K562 (cell line): ENCODE data around the gene KISS1. TPM values are rescaled to one million over a fixed set of nuclear protein-coding genes. Genes with fewer than 3 reads are reported as not detected.

ENCODE experiments used
- ATAC-seq: fragments of 200-7000 bp; cut with Tn5 transposase; 3 replicates; pipeline ENCODE4 v1.9.1; 2020; ENCODE audit warnings: moderate library complexity
- BruUV-seq: library from RNA; stranded (reverse); fragments of 400-500 nt; replicated peaks from 2 replicates; lab custom pipeline; 2021; lab: Mats Ljungman, UMichigan
- CTCF ChIA-PET: fragments of 300-600 bp; formaldehyde crosslinking; extraction: SDS; loops from one replicate; lab custom pipeline; 2021; ENCODE audit warnings: low intra/inter-chr PET ratio; lab: Yijun Ruan, JAX
- POLR2A ChIA-PET: fragments of 300-600, 350-650 bp; sonication (Branson Sonifier 250); formaldehyde crosslinking; extraction: SDS; loops from one replicate; lab custom pipeline; 2021; ENCODE audit warnings: antibody characterized with exemption, inconsistent platforms; lab: Yijun Ruan, JAX
- DNase-seq, 4 experiments: peaks; one replicate each; pipeline versions ENCODE4 v3.0.0 to v3.0.0-alpha.2; 2011 to 2018; ENCODE audit warnings: low spot score in 3 of 4, mixed read lengths in 3 of 4; ENCODE audit errors: extremely low read depth in 1 of 4
- FAIRE-seq: peaks from 2 replicates; lab custom pipeline; 2011; peaks lifted over from hg19 to GRCh38; lab: Jason Lieb, UNC
- H2AFZ ChIP-seq: 2 replicates; pipeline ENCODE4 v1.6.0; 2011; ENCODE audit warnings: low read depth, low read length, control low read depth, inconsistent platforms
- H3K27ac ChIP-seq: fragments of 200-600 bp; 3 replicates; pipeline ENCODE4 v1.8.0; 2011; ENCODE audit warnings: low read depth, mild to moderate bottlenecking, control low read depth, inconsistent platforms, low read length, moderate library complexity, mixed read lengths; ENCODE audit errors: extremely low read depth
- H3K27me3 ChIP-seq, 2 experiments: fragments of 300-600 bp in 1 of 2; 2 replicates in 1 of 2; 3 replicates in 1 of 2; pipeline versions ENCODE4 v1.6.0 to v1.8.0; 2011; ENCODE audit warnings: inconsistent platforms in 2 of 2, low read length in 2 of 2, mild to moderate bottlenecking in 1 of 2, mixed read lengths in 1 of 2, moderate library complexity in 1 of 2; ENCODE audit not compliant: control insufficient read depth in 2 of 2, insufficient read depth in 2 of 2
- H3K36me3 ChIP-seq: fragments of 300-600 bp; 3 replicates; pipeline ENCODE4 v1.8.0; 2011; ENCODE audit warnings: mild to moderate bottlenecking, low read length, inconsistent platforms; ENCODE audit not compliant: control insufficient read depth, insufficient read depth
- H3K4me1 ChIP-seq, 2 experiments: fragments of 200-600 bp in 1 of 2; replicated peaks in 1 of 2; 2 replicates in 1 of 2; 3 replicates in 1 of 2; pipeline versions ENCODE4 v1.5.1 to v1.8.0; 2011; ENCODE audit warnings: inconsistent platforms in 2 of 2, low read length in 2 of 2, mild to moderate bottlenecking in 1 of 2, mixed read lengths in 1 of 2, moderate library complexity in 1 of 2; ENCODE audit not compliant: control insufficient read depth in 2 of 2, insufficient read depth in 2 of 2
- H3K4me2 ChIP-seq: 2 replicates; pipeline ENCODE4 v1.6.1; 2011; ENCODE audit warnings: low read length, control low read depth, inconsistent platforms, mixed read lengths; ENCODE audit not compliant: insufficient read depth
- H3K4me3 ChIP-seq: fragments of 200-600 bp; sonication (generic), shearing (Covaris generic); 2 replicates; pipeline ENCODE4 v1.5.1; 2016; ENCODE audit warnings: control low read depth, inconsistent platforms
- H3K79me2 ChIP-seq: fragments of 200-600 bp; 3 replicates; pipeline ENCODE4 v1.8.0; 2011; ENCODE audit warnings: low read length, inconsistent platforms; ENCODE audit not compliant: control insufficient read depth, insufficient read depth
- H3K9ac ChIP-seq, 2 experiments: 2 replicates each; pipeline versions ENCODE4 v1.6.0 to v1.6.1; 2011; ENCODE audit warnings: low read depth in 2 of 2, low read length in 2 of 2, control low read depth in 1 of 2, inconsistent platforms in 1 of 2, mild to moderate bottlenecking in 1 of 2, mixed read lengths in 1 of 2; ENCODE audit not compliant: insufficient read depth in 1 of 2
- H3K9me1 ChIP-seq: one replicate; pipeline ENCODE4 v1.6.0; 2011; ENCODE audit warnings: inconsistent platforms, mild to moderate bottlenecking, low read length, moderate library complexity; ENCODE audit not compliant: control insufficient read depth, insufficient read depth
- H3K9me3 ChIP-seq: replicated peaks from 2 replicates; pipeline ENCODE4 v1.5.1; 2011; ENCODE audit warnings: low read depth, low read length, inconsistent platforms; ENCODE audit not compliant: control insufficient read depth, insufficient read depth
- H4K20me1 ChIP-seq: replicated peaks from 2 replicates; pipeline ENCODE4 v1.6.1; 2011; ENCODE audit warnings: low read length, inconsistent platforms, mixed read lengths; ENCODE audit not compliant: control insufficient read depth, insufficient read depth
- ATF1 ChIP-seq, 2 experiments: fragments of 450-650 bp in 1 of 2; IDR thresholded peaks; 2 replicates each; pipeline ENCODE4 v1.6.1; 2016; ENCODE audit warnings: missing compliant biosample characterization in 1 of 2, missing genetic modification characterization in 1 of 2
- HSF4 ChIP-seq: fragments of 250-450 bp; sonication (Bioruptor Pico); IDR thresholded peaks from 2 replicates; pipeline ENCODE4 v2.1.2; 2022; ENCODE audit warnings: mild to moderate bottlenecking, moderate library complexity, borderline replicate concordance
- NEUROD1 ChIP-seq: fragments of 150-350 bp; IDR thresholded peaks from 2 replicates; pipeline ENCODE4 v1.6.1; 2014; ENCODE audit warnings: borderline replicate concordance, low read length, low read depth; ENCODE audit not compliant: partially characterized antibody
- ZNF253 ChIP-seq: fragments of 250-450 bp; sonication (Bioruptor Pico); conservative IDR thresholded peaks from 2 replicates; pipeline ENCODE4 v1.6.1; 2021; ENCODE audit warnings: mild to moderate bottlenecking
- ZNF785 ChIP-seq: fragments of 250-450 bp; sonication (Bioruptor Pico); IDR thresholded peaks from 2 replicates; pipeline ENCODE4 v1.4.0; 2020; ENCODE audit warnings: mild to moderate bottlenecking
- ZZZ3 ChIP-seq: fragments of 450-650 bp; IDR thresholded peaks from 2 replicates; pipeline ENCODE4 v1.6.1; 2016; ENCODE audit warnings: antibody characterized with exemption, mild to moderate bottlenecking, moderate library complexity
- WGBS: fragments of 100-300 bp; shearing (Covaris generic); methylation state at CpG from one replicate; pipeline ENCODE4 v1.1.6; 2016; ENCODE audit warnings: low coverage, mixed read lengths; ENCODE audit not compliant: insufficient coverage; ENCODE audit errors: missing lambda C conversion rate; 5-methylcytosine and 5-hydroxymethylcytosine counted together
- in situ Hi-C: fragments of 300-500 bp; cut with MboI; formaldehyde crosslinking; loops from 4 replicates; pipeline ENCODE4 v1.15.0; 2018; ENCODE audit warnings: inconsistent platforms, mixed read lengths
- intact Hi-C: fragments of 100-400 bp; cut with micrococcal nuclease; formaldehyde crosslinking; loops from 2 replicates; pipeline ENCODE4 v1.14.2; 2022
- polyA plus RNA-seq, 8 experiments: library from polyadenylated mRNA; depleted of rRNA in 4 of 8; stranded (reverse) in 5 of 8; unstranded in 3 of 8; fragments of >200 nt; fragmentation: Nextera tagmentation in 2 of 8; fragmentation: Illumina TruSeq in 1 of 8; extraction: Ambion mirVana in 2 of 8; extraction: Trizol in 1 of 8; gene quantifications; 2 replicates each; pipeline versions ENCODE4 v1.2.1 to v1.2.3, GENCODE V29; 2011 to 2014; ENCODE audit warnings: inconsistent platforms in 1 of 8, missing spikeins in 1 of 8
- total RNA-seq, 7 experiments: library from RNA; depleted of rRNA in 6 of 7; stranded (reverse); fragments of >200 nt in 6 of 7; fragmentation: Illumina TruSeq in 2 of 7; extraction: Trizol in 2 of 7; gene quantifications; 2 replicates each; pipeline versions ENCODE4 v1.2.1 to v1.2.3, GENCODE V29; 2011 to 2021; ENCODE audit warnings: low replicate concordance in 1 of 7

Gene KISS1
- total and polyA plus RNA-seq, 9 of the 15 experiments (the other 6 are each of a cell fraction or from before 2014, with no cell fraction given) = 0.31 TPM; not detected in 8

GRCh38 chr1:204149107-204149506, 47.2 kb downstream of the KISS1 start:
- no peak for ATAC-seq
- H3K9ac ChIP-seq = no peak overlapping the region
- WGBS = 3% methylated on average over 2 of the region's 2 CpGs
- FAIRE-seq = no peak
- TF ChIP-seq ZNF253 (CRISPR knock-in tag) (no peak), HSF4 (CRISPR knock-in tag) (no peak), NEUROD1 (no peak), ZNF785 (CRISPR knock-in tag) (no peak), ATF1 (CRISPR knock-in tag; IDR thresholded peaks at IDR 0.05) (no peak), ATF1 (tag; IDR thresholded peaks at IDR 0.05) (no peak), ZZZ3 (no peak)
- TF ChIP-seq, all 486 proteins: peak for 0
- ChIA-PET POLR2A (interaction anchor here (0.6 kb wide), 1 partner anchor 67 kb away, joined by 3 read pairs; no protein-coding TSS in a partner anchor), CTCF (no interaction called here)
- Histone ChIP-seq H3K9me1 (no peaks in the 10 kb centered on the region), H3K4me3 (no peak overlapping the region), H3K4me2 (no peak overlapping the region), H2AFZ (no peak overlapping the region), H4K20me1 (peaks cover 19% of the 10 kb centered on the region), H3K27me3 (peaks cover 16 to 51% of the 10 kb centered on the region in 2 experiments), H3K9me3 (no peaks in the 10 kb centered on the region), H3K27ac (no peak overlapping the region), H3K36me3 (no peaks in the 10 kb centered on the region), H3K4me1 (peaks cover 0 to 21% of the 10 kb centered on the region in 2 experiments; a peak in 2 of 5 replicates), H3K79me2 (no peaks in the 10 kb centered on the region)
- intact Hi-C loops (no loop called here), in situ Hi-C loops (no loop called here)
- BruUV-seq = no TSS peak
- no peak for DNase-seq
